ENCODE measurements around the gene NGF. TPM values are rescaled to one million over a fixed set of nuclear protein-coding genes. Genes with fewer than 3 reads are reported as not detected.

The NGF gene
- total RNA-seq, 2 experiments from 2014 or later = not detected

DNA sequence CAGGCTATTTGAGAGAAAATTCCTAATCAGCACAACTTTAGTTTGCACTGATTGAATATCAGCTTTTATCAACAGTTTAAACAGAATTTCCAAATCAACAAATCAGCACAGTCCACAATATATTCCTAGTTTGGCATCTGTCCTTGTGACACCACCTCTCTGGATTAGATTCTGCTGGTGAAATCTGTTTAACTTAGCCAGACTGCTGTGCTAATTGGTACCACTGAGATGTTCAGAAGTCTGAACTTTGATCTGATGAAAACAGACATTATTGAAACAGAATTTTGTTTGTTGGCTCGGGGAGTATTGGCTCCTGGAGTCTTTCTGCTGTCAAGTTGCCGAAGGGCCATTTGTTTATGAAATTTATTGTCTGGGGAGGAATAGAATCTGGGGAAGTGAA, 17.0 kb upstream of the NGF start:
- H3K27ac Mint-ChIP-seq = no peak overlapping the region
- CTCF ChIA-PET = interaction anchor here (0.6 kb wide), 1 partner anchor 15 kb away, joined by 3 read pairs; no protein-coding TSS in a partner anchor
- peaks cover 3% of the 10 kb centered on the region for H3K27me3 Mint-ChIP-seq
- no peak for DNase-seq
- H3K9me3 Mint-ChIP-seq (ENCODE audit: low read depth) = no peaks in the 10 kb centered on the region
- H3K4me3 Mint-ChIP-seq = no peak overlapping the region
- ATAC-seq = no peak
- no peaks in the 10 kb centered on the region for H3K36me3 Mint-ChIP-seq
- no peaks in the 10 kb centered on the region for H3K4me1 Mint-ChIP-seq

DNA sequence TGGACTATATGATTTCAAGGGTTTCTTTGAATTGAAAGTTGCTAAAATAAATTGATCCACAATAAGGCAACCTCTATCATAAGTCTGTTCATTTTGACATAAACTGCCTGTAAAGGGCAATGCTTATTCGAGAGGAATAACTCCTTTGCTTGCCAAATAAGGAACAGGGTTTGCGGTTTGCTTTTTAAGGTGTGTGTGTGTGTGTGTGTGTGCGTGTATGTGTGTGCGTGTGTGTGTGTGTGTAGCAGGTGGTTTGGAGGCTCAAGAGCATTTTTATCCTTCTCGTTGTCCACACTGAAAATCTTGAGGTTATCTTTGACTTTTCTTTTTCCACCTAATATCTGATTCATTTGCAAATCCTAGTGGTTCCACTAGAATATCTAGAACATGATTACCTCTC, 13.1 kb upstream of the NGF start:
- Mint-ChIP-seq H3K27me3 (peaks cover 3% of the 10 kb centered on the region), H3K36me3 (no peaks in the 10 kb centered on the region), H3K27ac (no peak overlapping the region), H3K4me3 (no peak overlapping the region), H3K4me1 (no peaks in the 10 kb centered on the region), H3K9me3 (ENCODE audit: low read depth) (no peaks in the 10 kb centered on the region)
- no peak for ATAC-seq
- no peak for DNase-seq
- CTCF ChIA-PET = interaction anchor here (1.0 kb wide), 1 partner anchor 212 kb away, joined by 3 read pairs; no protein-coding TSS in a partner anchor

DNA sequence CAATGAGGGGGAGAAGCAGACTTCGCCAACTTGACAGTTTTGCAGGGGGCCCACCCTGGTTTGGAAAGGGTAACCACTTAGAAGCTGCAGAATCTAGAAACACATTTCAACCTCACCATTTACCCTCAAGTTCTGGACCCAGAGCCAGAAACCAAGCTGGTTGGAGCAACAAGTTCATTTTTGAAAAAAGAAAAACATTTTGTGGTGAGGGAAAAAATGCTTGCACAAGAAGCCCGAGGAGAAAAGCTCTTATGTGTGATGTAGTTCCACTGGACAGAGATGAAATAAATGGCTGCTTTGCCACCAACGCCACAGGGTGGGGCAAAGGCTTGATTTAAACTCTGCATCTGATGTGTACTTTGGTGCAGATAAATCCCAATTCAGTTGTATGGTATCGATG, 10.6 kb upstream of the NGF start:
- H3K27me3 Mint-ChIP-seq = no peaks in the 10 kb centered on the region
- no peaks in the 10 kb centered on the region for H3K9me3 Mint-ChIP-seq (ENCODE audit: low read depth)
- no peaks in the 10 kb centered on the region for H3K36me3 Mint-ChIP-seq
- H3K27ac Mint-ChIP-seq = no peak overlapping the region
- CTCF ChIA-PET = no interaction called here
- DNase-seq = no peak
- no peak for ATAC-seq
- no peaks in the 10 kb centered on the region for H3K4me1 Mint-ChIP-seq
- no peak overlapping the region for H3K4me3 Mint-ChIP-seq

GRCh38 chr1:115347282-115347681, 9.2 kb upstream of the NGF start:
- H3K4me3 Mint-ChIP-seq = no peak overlapping the region
- H3K36me3 Mint-ChIP-seq = no peaks in the 10 kb centered on the region
- no peak overlapping the region for H3K27ac Mint-ChIP-seq
- ATAC-seq = no peak
- CTCF ChIA-PET = no interaction called here
- H3K27me3 Mint-ChIP-seq = peaks cover 1% of the 10 kb centered on the region
- no peak for DNase-seq
- H3K4me1 Mint-ChIP-seq = no peaks in the 10 kb centered on the region
- H3K9me3 Mint-ChIP-seq (ENCODE audit: low read depth) = no peaks in the 10 kb centered on the region

GRCh38 chr1:115343200-115343737, 5.2 kb upstream of the NGF start:
- ATAC-seq (no peak), DNase-seq (no peak)
- CTCF ChIA-PET = no interaction called here
- Mint-ChIP-seq H3K36me3 (no peaks in the 10 kb centered on the region), H3K4me1 (no peaks in the 10 kb centered on the region), H3K27ac (no peak overlapping the region), H3K27me3 (peaks cover 27% of the 10 kb centered on the region), H3K4me3 (no peak overlapping the region), H3K9me3 (ENCODE audit: low read depth) (no peaks in the 10 kb centered on the region)

DNA sequence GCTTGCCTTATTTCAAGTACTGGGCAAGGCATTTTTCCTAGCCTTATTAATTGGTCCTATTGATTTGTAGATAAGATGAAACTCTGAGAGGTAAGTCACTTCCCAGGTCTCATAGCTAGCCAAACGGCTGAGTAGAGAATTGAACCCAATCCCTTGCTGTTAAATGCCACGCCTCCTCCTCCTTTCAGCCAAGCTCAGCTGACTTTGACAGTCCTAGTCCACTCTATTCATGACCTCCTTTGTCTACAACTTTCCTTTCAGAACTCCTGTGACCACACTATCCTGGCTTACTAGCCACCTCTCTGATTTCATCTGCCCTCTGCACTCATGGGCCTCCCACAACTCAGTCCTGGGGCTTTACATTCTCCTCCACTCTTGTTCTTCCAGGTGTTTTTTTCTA, 3.9 kb upstream of the NGF start:
- H3K27me3 Mint-ChIP-seq = peaks cover 36% of the 10 kb centered on the region
- ATAC-seq = no peak
- no peaks in the 10 kb centered on the region for H3K9me3 Mint-ChIP-seq (ENCODE audit: low read depth)
- DNase-seq = no peak
- no peak overlapping the region for H3K4me3 Mint-ChIP-seq
- H3K36me3 Mint-ChIP-seq = no peaks in the 10 kb centered on the region
- CTCF ChIA-PET = no interaction called here
- H3K27ac Mint-ChIP-seq = no peak overlapping the region
- no peaks in the 10 kb centered on the region for H3K4me1 Mint-ChIP-seq

DNA sequence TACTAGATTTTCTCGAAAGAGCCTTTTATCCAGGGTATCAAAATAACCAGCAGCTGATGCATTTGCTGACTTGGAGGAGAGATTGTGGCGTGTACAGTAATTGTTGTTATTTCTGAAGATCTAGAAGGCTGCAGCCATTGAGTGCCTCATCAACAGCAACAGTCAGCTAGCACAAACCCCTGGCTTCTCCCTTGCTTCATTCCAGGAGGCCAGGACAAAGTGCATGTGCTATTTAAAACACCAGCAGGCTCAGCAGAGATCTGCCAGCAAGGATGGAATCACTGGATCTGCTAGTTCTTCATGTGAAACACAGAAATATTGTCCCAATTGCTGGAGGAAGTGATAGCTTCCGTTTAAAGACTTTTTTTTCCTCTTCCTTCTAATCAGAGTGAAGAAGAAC, 2.8 kb upstream of the NGF start:
- H3K4me1 Mint-ChIP-seq = no peaks in the 10 kb centered on the region

DNA sequence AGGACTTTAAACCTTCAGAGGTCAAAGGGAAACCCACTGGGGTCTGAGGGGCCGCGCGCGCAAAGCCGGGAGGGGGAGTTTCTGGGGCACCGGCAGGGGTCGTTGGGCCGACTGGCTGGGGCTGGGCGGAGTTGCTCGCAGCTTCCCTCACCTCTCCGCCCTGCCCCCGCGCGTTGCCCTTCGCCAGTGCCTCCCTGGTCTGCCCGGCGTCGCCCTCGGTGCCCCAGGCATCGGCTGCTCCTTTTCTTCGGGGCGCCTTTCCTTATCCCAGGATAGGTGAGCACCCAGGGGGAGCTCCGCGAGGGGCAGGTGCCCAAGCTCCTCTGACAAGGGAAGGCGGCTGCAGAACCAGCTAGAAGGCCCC, 390 bp upstream of the NGF start:
- ATAC-seq (no peak), DNase-seq (no peak)
- no peaks in the 10 kb centered on the region for H3K9me3 Mint-ChIP-seq (ENCODE audit: low read depth)
- peaks cover 44% of the 10 kb centered on the region for H3K27me3 Mint-ChIP-seq
- CTCF ChIA-PET = no interaction called here
- H3K4me1 Mint-ChIP-seq = no peaks in the 10 kb centered on the region
- no peaks in the 10 kb centered on the region for H3K36me3 Mint-ChIP-seq
- no peak overlapping the region for H3K27ac Mint-ChIP-seq
- H3K4me3 Mint-ChIP-seq = no peak overlapping the region

More for the DNA sequence above, 2.8 kb upstream of the NGF start:
- CTCF ChIA-PET = no interaction called here
- no peak overlapping the region for H3K27ac Mint-ChIP-seq
- peaks cover 44% of the 10 kb centered on the region for H3K27me3 Mint-ChIP-seq
- H3K9me3 Mint-ChIP-seq (ENCODE audit: low read depth) = no peaks in the 10 kb centered on the region
- ATAC-seq (no peak), DNase-seq (no peak)
- H3K4me3 Mint-ChIP-seq = no peak overlapping the region
- H3K36me3 Mint-ChIP-seq = no peaks in the 10 kb centered on the region

- no peaks in the 10 kb centered on the region for H3K36me3 Mint-ChIP-seq
- ATAC-seq = no peak
- DNase-seq = no peak
- H3K9me3 Mint-ChIP-seq (ENCODE audit: low read depth) = no peaks in the 10 kb centered on the region
- peaks cover 48% of the 10 kb centered on the region for H3K27me3 Mint-ChIP-seq
- CTCF ChIA-PET = no interaction called here
- no peak overlapping the region for H3K4me3 Mint-ChIP-seq
- no peaks in the 10 kb centered on the region for H3K4me1 Mint-ChIP-seq
- H3K27ac Mint-ChIP-seq = no peak overlapping the region
Observed at GRCh38 chr1:115337276-115337632, 795 bp downstream of the NGF start.

DNA sequence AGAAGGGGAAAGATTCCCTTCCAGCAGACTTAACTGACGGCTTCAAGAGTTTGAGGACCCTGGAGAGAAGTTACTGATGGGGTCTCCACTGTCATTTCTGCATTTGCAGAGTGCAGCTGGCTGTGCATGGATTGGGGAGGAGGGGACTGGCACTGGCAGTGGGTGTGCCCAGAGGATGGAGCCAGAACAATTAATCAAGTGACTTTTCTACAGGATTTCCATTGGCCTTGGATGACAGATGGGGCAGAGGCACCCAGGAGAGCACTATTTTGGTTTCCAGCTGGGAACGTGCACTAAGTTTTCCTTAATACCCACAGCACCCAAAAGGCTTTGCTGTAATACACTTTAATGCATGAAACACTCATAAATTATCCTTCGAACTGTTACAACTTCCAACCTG, 1.3 kb downstream of the NGF start:
- Mint-ChIP-seq H3K27ac (no peak overlapping the region), H3K27me3 (peaks cover 50% of the 10 kb centered on the region), H3K36me3 (no peaks in the 10 kb centered on the region), H3K4me1 (no peaks in the 10 kb centered on the region), H3K9me3 (ENCODE audit: low read depth) (no peaks in the 10 kb centered on the region), H3K4me3 (no peak overlapping the region)
- no peak for ATAC-seq
- DNase-seq = no peak
- CTCF ChIA-PET = no interaction called here

GRCh38 chr1:115332813-115333608, 5.0 kb downstream of the NGF start:
- CTCF ChIA-PET = no interaction called here
- peaks cover 28% of the 10 kb centered on the region for H3K27me3 Mint-ChIP-seq
- H3K27ac Mint-ChIP-seq = no peak overlapping the region

DNA sequence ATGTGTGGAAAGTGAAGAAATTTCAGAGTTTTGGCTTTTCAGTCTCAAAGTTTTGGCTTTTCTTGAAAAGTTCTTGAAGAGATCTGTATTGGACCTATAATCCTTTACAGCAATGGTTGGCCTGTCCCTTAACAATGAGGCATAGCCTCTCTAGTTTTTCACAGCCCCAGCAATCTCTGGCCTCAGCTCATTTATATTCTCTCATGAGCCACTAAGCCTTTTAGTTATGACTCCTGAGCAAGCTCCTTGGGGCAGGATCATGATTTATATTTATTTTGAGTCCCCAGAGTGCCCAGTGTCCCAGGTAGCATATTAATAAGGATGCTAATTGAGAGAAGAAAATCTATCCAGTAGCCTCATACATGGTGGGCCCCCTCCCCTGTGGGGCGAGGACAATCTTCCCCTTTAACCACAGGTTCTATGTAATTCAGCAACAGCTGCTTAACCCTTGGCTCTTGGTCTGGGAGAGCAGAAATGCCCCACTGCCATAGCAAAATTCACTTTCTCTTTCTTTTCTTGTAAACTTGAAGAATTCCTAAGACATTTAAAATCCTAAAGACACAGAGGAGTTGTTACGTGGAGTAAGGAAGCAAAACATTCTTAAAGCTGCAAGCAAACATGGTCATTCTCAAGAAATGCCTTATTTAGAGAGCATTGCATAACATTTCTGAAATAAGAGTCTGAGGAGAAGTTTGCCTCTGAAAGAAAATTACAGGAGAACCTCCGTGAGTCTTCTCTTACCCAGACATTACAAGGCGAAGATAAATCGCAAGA, 6.3 kb downstream of the NGF start:
- DNase-seq = no peak
- H3K9me3 Mint-ChIP-seq (ENCODE audit: low read depth) = no peaks in the 10 kb centered on the region
- no peak overlapping the region for H3K4me3 Mint-ChIP-seq
- H3K36me3 Mint-ChIP-seq = no peaks in the 10 kb centered on the region
- no peak for ATAC-seq
- peaks cover 20% of the 10 kb centered on the region for H3K27me3 Mint-ChIP-seq
- H3K27ac Mint-ChIP-seq = no peak overlapping the region
- no peaks in the 10 kb centered on the region for H3K4me1 Mint-ChIP-seq
- CTCF ChIA-PET = no interaction called here

More at GRCh38 chr1:115332813-115333608, 5.0 kb downstream of the NGF start:
- DNase-seq (no peak), ATAC-seq (no peak)
- Mint-ChIP-seq H3K36me3 (no peaks in the 10 kb centered on the region), H3K4me3 (no peak overlapping the region), H3K4me1 (no peaks in the 10 kb centered on the region), H3K9me3 (ENCODE audit: low read depth) (no peaks in the 10 kb centered on the region)

DNA sequence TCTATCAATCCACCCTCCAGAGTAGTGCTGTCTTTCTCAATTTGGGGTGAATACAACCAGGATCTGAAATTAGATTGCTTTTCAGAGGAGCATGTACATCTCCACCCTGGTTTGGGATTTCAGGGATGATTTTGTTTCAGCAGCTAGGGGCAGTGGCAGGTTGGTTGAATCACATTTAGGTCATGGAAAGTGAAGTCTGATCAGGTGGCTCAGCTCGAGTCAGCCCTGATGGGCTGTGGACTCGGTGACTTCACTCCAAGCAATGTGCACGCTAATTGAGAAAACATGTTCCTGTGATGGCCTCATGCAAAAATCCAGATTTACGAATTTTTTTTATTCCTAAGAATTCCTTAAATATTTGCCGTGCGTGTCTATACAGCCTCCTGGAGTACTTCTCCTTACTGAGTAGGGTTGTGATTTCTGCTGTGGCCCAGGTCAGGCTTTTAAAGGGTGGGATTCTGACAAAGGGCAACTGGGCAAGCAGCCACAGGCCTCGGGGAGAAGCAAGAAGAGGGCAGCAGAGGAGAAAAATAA, 7.5 kb downstream of the NGF start:
- H3K4me1 Mint-ChIP-seq = no peaks in the 10 kb centered on the region
- H3K27me3 Mint-ChIP-seq = peaks cover 14% of the 10 kb centered on the region
- no peak overlapping the region for H3K4me3 Mint-ChIP-seq
- no peak for ATAC-seq
- DNase-seq = no peak
- H3K36me3 Mint-ChIP-seq = no peaks in the 10 kb centered on the region
- H3K27ac Mint-ChIP-seq = no peak overlapping the region
- no peaks in the 10 kb centered on the region for H3K9me3 Mint-ChIP-seq (ENCODE audit: low read depth)
- CTCF ChIA-PET = no interaction called here

DNA sequence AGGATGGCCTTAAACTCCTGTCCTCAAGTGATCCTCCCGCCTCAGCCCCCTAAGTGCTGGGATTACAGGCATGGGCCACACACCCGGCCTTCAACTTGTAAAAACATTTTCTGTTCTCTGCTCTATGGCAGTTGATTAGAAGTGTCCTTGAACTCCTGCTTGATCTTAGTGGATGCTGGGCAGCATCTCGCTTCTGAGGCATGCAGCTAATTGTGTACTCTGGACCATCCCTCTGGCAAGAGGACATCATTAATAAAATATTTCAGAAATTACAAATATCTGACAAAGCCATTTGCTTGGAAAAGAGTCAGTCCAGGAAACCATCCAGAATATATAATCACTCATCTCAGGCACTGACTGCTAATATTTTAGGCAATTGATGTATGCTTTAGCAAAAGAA, 8.1 kb downstream of the NGF start:
- no peaks in the 10 kb centered on the region for H3K4me1 Mint-ChIP-seq
- H3K36me3 Mint-ChIP-seq = no peaks in the 10 kb centered on the region
- ATAC-seq (no peak), DNase-seq (no peak)
- peaks cover 14% of the 10 kb centered on the region for H3K27me3 Mint-ChIP-seq
- H3K27ac Mint-ChIP-seq = no peak overlapping the region
- CTCF ChIA-PET = no interaction called here
- no peaks in the 10 kb centered on the region for H3K9me3 Mint-ChIP-seq (ENCODE audit: low read depth)
- H3K4me3 Mint-ChIP-seq = no peak overlapping the region
